ENCODE measurements around the gene SLCO6A1. TPM values are rescaled to one million over a fixed set of nuclear protein-coding genes. Genes with fewer than 3 reads are reported as not detected.
A peak's percentile ranks its signal among the peaks of the same experiment; 100 is the strongest.
"Not testable (repeated sequence)": the region's sequence is repeated elsewhere in the genome, so short reads cannot be mapped to it uniquely, and the experiment has no call there.

The SLCO6A1 gene
- total RNA-seq, 2 donors from 2014 or later, result not detected

- peaks cover 12% of the 10 kb centered on the region for H3K27me3 Mint-ChIP-seq
- no peaks in the 10 kb centered on the region for H3K9me3 Mint-ChIP-seq
- no peaks in the 10 kb centered on the region for H3K36me3 Mint-ChIP-seq (ENCODE audit: low read depth)
- H3K27ac Mint-ChIP-seq, result no peak overlapping the region
- H3K4me1 Mint-ChIP-seq, result no peaks in the 10 kb centered on the region
- no peak overlapping the region for H3K4me3 Mint-ChIP-seq
- no peak for ATAC-seq (replicated peaks)
Measured at GRCh38 chr5:102527547-102527946, 28.7 kb upstream of the SLCO6A1 start.

GRCh38 chr5:102523541-102524175 lies 24.9 kb upstream of the SLCO6A1 start:
- Mint-ChIP-seq H3K4me1 (no peaks in the 10 kb centered on the region), H3K27ac (no peak overlapping the region), H3K4me3 (no peak overlapping the region), H3K36me3 (ENCODE audit: low read depth) (no peaks in the 10 kb centered on the region), H3K27me3 (peaks cover 3% of the 10 kb centered on the region), H3K9me3 (no peaks in the 10 kb centered on the region)
- no peak for ATAC-seq (replicated peaks)

- Mint-ChIP-seq H3K27ac (no peak overlapping the region), H3K36me3 (ENCODE audit: low read depth) (no peaks in the 10 kb centered on the region), H3K4me1 (no peaks in the 10 kb centered on the region), H3K4me3 (no peak overlapping the region), H3K9me3 (no peaks in the 10 kb centered on the region), H3K27me3 (peaks cover 8% of the 10 kb centered on the region)
- ATAC-seq (replicated peaks), result no peak
Measured at GRCh38 chr5:102511666-102512065, 12.9 kb upstream of the SLCO6A1 start.

- not testable (repeated sequence) for H3K9me3 Mint-ChIP-seq; H3K4me3 Mint-ChIP-seq; H3K27ac Mint-ChIP-seq; H3K27me3 Mint-ChIP-seq; ATAC-seq (replicated peaks); H3K36me3 Mint-ChIP-seq (ENCODE audit: low read depth); H3K4me1 Mint-ChIP-seq
Measured at GRCh38 chr5:102491261-102491914, 7.4 kb downstream of the SLCO6A1 start.

- Mint-ChIP-seq H3K36me3 (ENCODE audit: low read depth) (no peaks in the 10 kb centered on the region), H3K4me1 (no peaks in the 10 kb centered on the region), H3K9me3 (no peaks in the 10 kb centered on the region), H3K27ac (no peak overlapping the region), H3K4me3 (no peak overlapping the region), H3K27me3 (no peaks in the 10 kb centered on the region)
- no peak for ATAC-seq (replicated peaks)
Measured at GRCh38 chr5:102483736-102484135, 15.1 kb downstream of the SLCO6A1 start.

GRCh38 chr5:102481054-102481715 lies 17.6 kb downstream of the SLCO6A1 start:
- no peak overlapping the region for H3K4me3 Mint-ChIP-seq
- H3K27me3 Mint-ChIP-seq, result no peaks in the 10 kb centered on the region
- no peaks in the 10 kb centered on the region for H3K4me1 Mint-ChIP-seq
- no peak overlapping the region for H3K27ac Mint-ChIP-seq
- no peaks in the 10 kb centered on the region for H3K36me3 Mint-ChIP-seq (ENCODE audit: low read depth)
- H3K9me3 Mint-ChIP-seq, result no peaks in the 10 kb centered on the region
- ATAC-seq (replicated peaks), result no peak

- Mint-ChIP-seq H3K9me3 (peaks cover 6% of the 10 kb centered on the region), H3K27ac (no peak overlapping the region), H3K36me3 (ENCODE audit: low read depth) (no peaks in the 10 kb centered on the region), H3K4me1 (no peaks in the 10 kb centered on the region), H3K27me3 (peaks cover 4% of the 10 kb centered on the region), H3K4me3 (peak overlapping the region; percentile 13)
- ATAC-seq (replicated peaks), result no peak
Measured at GRCh38 chr5:102453716-102454115, 45.1 kb downstream of the SLCO6A1 start.

- no peak overlapping the region for H3K4me3 Mint-ChIP-seq
- H3K4me1 Mint-ChIP-seq, result no peaks in the 10 kb centered on the region
- H3K36me3 Mint-ChIP-seq (ENCODE audit: low read depth), result no peaks in the 10 kb centered on the region
- peaks cover 4% of the 10 kb centered on the region for H3K27me3 Mint-ChIP-seq
- no peak overlapping the region for H3K27ac Mint-ChIP-seq
- H3K9me3 Mint-ChIP-seq, result peaks cover 6% of the 10 kb centered on the region
- no peak for ATAC-seq (replicated peaks)
Measured at GRCh38 chr5:102451082-102451481, 47.7 kb downstream of the SLCO6A1 start.

GRCh38 chr5:102450313-102450990 lies 48.3 kb downstream of the SLCO6A1 start:
- no peak for ATAC-seq (replicated peaks)
- Mint-ChIP-seq H3K4me3 (no peak overlapping the region), H3K27me3 (peaks cover 4% of the 10 kb centered on the region), H3K27ac (no peak overlapping the region), H3K36me3 (ENCODE audit: low read depth) (no peaks in the 10 kb centered on the region), H3K4me1 (no peaks in the 10 kb centered on the region), H3K9me3 (peaks cover 6% of the 10 kb centered on the region)

GRCh38 chr5:102433473-102433872 lies 65.3 kb downstream of the SLCO6A1 start:
- Mint-ChIP-seq H3K27me3 (no peaks in the 10 kb centered on the region), H3K4me3 (no peak overlapping the region), H3K9me3 (peaks cover 6% of the 10 kb centered on the region), H3K36me3 (ENCODE audit: low read depth) (no peaks in the 10 kb centered on the region), H3K4me1 (no peaks in the 10 kb centered on the region), H3K27ac (no peak overlapping the region)
- no peak for ATAC-seq (replicated peaks)

GRCh38 chr5:102421647-102422046 lies 77.2 kb downstream of the SLCO6A1 start:
- Mint-ChIP-seq H3K4me1 (no peaks in the 10 kb centered on the region), H3K27ac (no peak overlapping the region), H3K4me3 (no peak overlapping the region), H3K36me3 (ENCODE audit: low read depth) (no peaks in the 10 kb centered on the region), H3K27me3 (peaks cover 7% of the 10 kb centered on the region), H3K9me3 (peaks cover 10% of the 10 kb centered on the region)
- no peak for ATAC-seq (replicated peaks)

- Mint-ChIP-seq H3K36me3 (ENCODE audit: low read depth) (no peaks in the 10 kb centered on the region), H3K4me3 (no peak overlapping the region), H3K9me3 (peaks cover 3% of the 10 kb centered on the region), H3K27ac (no peak overlapping the region), H3K4me1 (no peaks in the 10 kb centered on the region), H3K27me3 (peaks cover 7% of the 10 kb centered on the region)
- no peak for ATAC-seq (replicated peaks)
Measured at GRCh38 chr5:102418531-102418930, 80.3 kb downstream of the SLCO6A1 start.

GRCh38 chr5:102414448-102414847 lies 84.4 kb downstream of the SLCO6A1 start:
- Mint-ChIP-seq H3K27me3 (peaks cover 3% of the 10 kb centered on the region), H3K9me3 (no peaks in the 10 kb centered on the region), H3K36me3 (ENCODE audit: low read depth) (no peaks in the 10 kb centered on the region), H3K27ac (no peak overlapping the region), H3K4me1 (no peaks in the 10 kb centered on the region), H3K4me3 (no peak overlapping the region)
- ATAC-seq (replicated peaks), result no peak

GRCh38 chr5:102388235-102388634 lies 110.6 kb downstream of the SLCO6A1 start:
- Mint-ChIP-seq H3K27me3 (no peaks in the 10 kb centered on the region), H3K9me3 (no peaks in the 10 kb centered on the region), H3K36me3 (ENCODE audit: low read depth) (no peaks in the 10 kb centered on the region), H3K27ac (no peak overlapping the region), H3K4me3 (no peak overlapping the region), H3K4me1 (no peaks in the 10 kb centered on the region)
- no peak for ATAC-seq (replicated peaks)

GRCh38 chr5:102385365-102385764 lies 113.4 kb downstream of the SLCO6A1 start:
- no peaks in the 10 kb centered on the region for H3K27me3 Mint-ChIP-seq
- no peaks in the 10 kb centered on the region for H3K36me3 Mint-ChIP-seq (ENCODE audit: low read depth)
- H3K4me1 Mint-ChIP-seq, result no peaks in the 10 kb centered on the region
- no peak overlapping the region for H3K27ac Mint-ChIP-seq
- H3K9me3 Mint-ChIP-seq, result no peaks in the 10 kb centered on the region
- ATAC-seq (replicated peaks), result no peak
- H3K4me3 Mint-ChIP-seq, result no peak overlapping the region
